ENCODE results near the gene VARS1. TPM values are rescaled to one million over a fixed set of nuclear protein-coding genes. Genes with fewer than 3 reads are reported as not detected.

The VARS1 gene
- total RNA-seq, 4 donors from 2014 or later, result 39.2 to 53.9 (median 46.9) TPM

- intact Hi-C loops (cut with DNase I; ENCODE audit: low total_unique reads), result no loop called here
- no peak overlapping the region for H3K4me3 ChIP-seq (ENCODE audit: low read depth, poor library complexity, severe bottlenecking)
- TF ChIP-seq CTCF (IDR thresholded peaks at IDR 0.05), result no peak
- TF ChIP-seq POLR2A (IDR thresholded peaks at IDR 0.05), result no peak
- DNase-seq (ENCODE audit: low spot score in 2 of 2), result no peak
- WGBS, 2 donors, result 73 to 78% methylated on average over 8 of the region's 8 CpGs
These were observed 42.7 kb downstream of the VARS1 start for GRCh38 chr6:31752739-31753319.

GRCh38 chr6:31750411-31751022, 45.0 kb downstream of the VARS1 start:
- no peak for DNase-seq (ENCODE audit: low spot score in 2 of 2)
- TF ChIP-seq POLR2A (IDR thresholded peaks at IDR 0.05), result no peak
- no peak for TF ChIP-seq CTCF (IDR thresholded peaks at IDR 0.05)
- no peak overlapping the region for H3K4me3 ChIP-seq (ENCODE audit: low read depth, poor library complexity, severe bottlenecking)
- intact Hi-C loops (cut with DNase I; ENCODE audit: low total_unique reads), result no loop called here
- 84 to 90% methylated on average over 7 of the region's 7 CpGs for WGBS, 2 donors

GRCh38 chr6:31749301-31750036, 46.1 kb downstream of the VARS1 start:
- no peak for DNase-seq (ENCODE audit: low spot score in 2 of 2)
- no peak for TF ChIP-seq POLR2A (IDR thresholded peaks at IDR 0.05)
- no peak for TF ChIP-seq CTCF (IDR thresholded peaks at IDR 0.05)
- WGBS, 2 donors, result 90 to 91% methylated on average over 8 of the region's 8 CpGs
- H3K4me3 ChIP-seq (ENCODE audit: low read depth, poor library complexity, severe bottlenecking), result no peak overlapping the region
- intact Hi-C loops (cut with DNase I; ENCODE audit: low total_unique reads), result no loop called here

Other genes starting within 250 kb of the VARS1 start
- gene ATP6V1G2, start 249.1 kb downstream of the VARS1 start, total RNA-seq, result 1 to 10 TPM in 1 of 4 donors, under 1 TPM in 1, not detected in 2; 0.46 to 1.3 TPM
- 10 to 100 TPM; 25.2 to 44.4 (median 28.5) TPM for gene NFKBIL1, start 248.1 kb downstream of the VARS1 start, total RNA-seq
- not detected for gene LTA, start 223.5 kb downstream of the VARS1 start, total RNA-seq
- gene TNF, start 220.2 kb downstream of the VARS1 start, total RNA-seq, result 1 to 10 TPM in 1 of 4 donors, under 1 TPM in 3; 0.38 to 1.4 (median 0.59) TPM
- 1 to 10 TPM in 1 of 4 donors, not detected in 3; 1.1 TPM for gene LTB, start 213.3 kb downstream of the VARS1 start, total RNA-seq
- 1 to 10 TPM; 1.6 to 7.0 (median 4.4) TPM for gene LST1, start 209.5 kb downstream of the VARS1 start, total RNA-seq
- not detected for gene NCR3, start 202.7 kb downstream of the VARS1 start, total RNA-seq
- gene AIF1, start 180.5 kb downstream of the VARS1 start, total RNA-seq, result 10 to 100 TPM in 1 of 4 donors, 1 to 10 TPM in 3; 4.8 to 13.7 (median 7.2) TPM
- 100 to 1,000 TPM in 1 of 4 donors, 10 to 100 TPM in 3; 57.4 to 131 (median 73.7) TPM for gene PRRC2A, start 175.0 kb downstream of the VARS1 start, total RNA-seq
- 100 to 1,000 TPM; 255 to 338 (median 287) TPM for gene BAG6, start 143.1 kb downstream of the VARS1 start, total RNA-seq
- gene APOM, start 139.9 kb downstream of the VARS1 start, total RNA-seq, result 1 to 10 TPM; 1.7 to 7.2 (median 2.5) TPM
- gene C6orf47, start 135.0 kb downstream of the VARS1 start, total RNA-seq, result 10 to 100 TPM; 35.8 to 39.9 (median 37.2) TPM
- 10 to 100 TPM; 22.3 to 32.5 (median 24.3) TPM for gene GPANK1, start 130.8 kb downstream of the VARS1 start, total RNA-seq
- gene CSNK2B, start 129.7 kb downstream of the VARS1 start, total RNA-seq, result 100 to 1,000 TPM; 328 to 447 (median 416) TPM
- 10 to 100 TPM in 1 of 4 donors, 1 to 10 TPM in 3; 4.2 to 21.3 (median 7.1) TPM for gene LY6G5B, start 125.8 kb downstream of the VARS1 start, total RNA-seq
- 1 to 10 TPM in 1 of 4 donors, not detected in 3; 1.6 TPM for gene LY6G5C, start 114.7 kb downstream of the VARS1 start, total RNA-seq
- 10 to 100 TPM; 49.9 to 61.8 (median 52.0) TPM for gene ABHD16A, start 92.4 kb downstream of the VARS1 start, total RNA-seq
- gene LY6G6F, start 88.9 kb downstream of the VARS1 start, total RNA-seq, result not detected
- 1 to 10 TPM in 1 of 4 donors, not detected in 3; 9.5 TPM for gene LY6G6D, start 80.4 kb downstream of the VARS1 start, total RNA-seq
- 100 to 1,000 TPM; 189 to 513 (median 237) TPM for gene LY6G6C, start 74.0 kb downstream of the VARS1 start, total RNA-seq
- gene MPIG6B, start 72.4 kb downstream of the VARS1 start, total RNA-seq, result 10 to 100 TPM in 1 of 4 donors, 1 to 10 TPM in 3; 6.0 to 10.5 (median 7.9) TPM
- gene DDAH2, start 66.5 kb downstream of the VARS1 start, total RNA-seq, result 100 to 1,000 TPM in 3 of 4 donors, 10 to 100 TPM in 1; 65.7 to 124 (median 106) TPM
- gene CLIC1, start 59.2 kb downstream of the VARS1 start, total RNA-seq, result 100 to 1,000 TPM; 293 to 430 (median 393) TPM
- 10 to 100 TPM in 3 of 4 donors, 1 to 10 TPM in 1; 7.8 to 13.8 (median 11.4) TPM for gene MSH5, start 55.7 kb downstream of the VARS1 start, total RNA-seq
- gene SAPCD1, start 33.1 kb downstream of the VARS1 start, total RNA-seq, result 10 to 100 TPM; 25.3 to 80.6 (median 55.3) TPM
- 1 to 10 TPM in 3 of 4 donors, under 1 TPM in 1; 0.49 to 4.8 (median 1.4) TPM for gene VWA7, start 18.4 kb downstream of the VARS1 start, total RNA-seq
- gene LSM2, start 11.2 kb upstream of the VARS1 start, total RNA-seq, result 10 to 100 TPM; 24.7 to 34.5 (median 28.7) TPM
- 1 to 10 TPM; 1.3 to 2.3 (median 1.8) TPM for gene HSPA1L, start 19.5 kb upstream of the VARS1 start, total RNA-seq
- gene HSPA1A, start 19.8 kb upstream of the VARS1 start, total RNA-seq, result 100 to 1,000 TPM; 237 to 342 (median 321) TPM
- 100 to 1,000 TPM; 378 to 549 (median 420) TPM for gene HSPA1B, start 32.0 kb upstream of the VARS1 start, total RNA-seq
- 10 to 100 TPM; 29.1 to 47.6 (median 39.6) TPM for gene NEU1, start 67.1 kb upstream of the VARS1 start, total RNA-seq
- gene SLC44A4, start 83.2 kb upstream of the VARS1 start, total RNA-seq, result 1 to 10 TPM; 1.6 to 5.2 (median 3.2) TPM
- 10 to 100 TPM; 25.5 to 39.3 (median 33.6) TPM for gene EHMT2, start 101.9 kb upstream of the VARS1 start, total RNA-seq
- 1 to 10 TPM in 1 of 4 donors, under 1 TPM in 3; 0.25 to 1.6 (median 0.77) TPM for gene ZBTB12, start 106.3 kb upstream of the VARS1 start, total RNA-seq
- gene C2, start 132.0 kb upstream of the VARS1 start, total RNA-seq, result 1 to 10 TPM; 4.9 to 7.7 (median 6.7) TPM
- 10 to 100 TPM in 1 of 4 donors, 1 to 10 TPM in 3; 1.4 to 13.1 (median 4.5) TPM for gene CFB, start 150.3 kb upstream of the VARS1 start, total RNA-seq
- gene NELFE, start 163.2 kb upstream of the VARS1 start, total RNA-seq, result 10 to 100 TPM; 53.2 to 88.2 (median 83.4) TPM
- 10 to 100 TPM; 23.3 to 57.8 (median 32.3) TPM for gene SKIC2, start 163.4 kb upstream of the VARS1 start, total RNA-seq
- 10 to 100 TPM; 14.6 to 19.9 (median 16.4) TPM for gene DXO, start 176.4 kb upstream of the VARS1 start, total RNA-seq
- gene C4A, start 186.3 kb upstream of the VARS1 start, total RNA-seq, result 10 to 100 TPM in 1 of 4 donors, 1 to 10 TPM in 3; 5.6 to 10.4 (median 7.4) TPM
- gene C4B, start 219.0 kb upstream of the VARS1 start, total RNA-seq, result 10 to 100 TPM in 1 of 4 donors, 1 to 10 TPM in 3; 4.5 to 12.1 (median 6.3) TPM
- 1 to 10 TPM in 1 of 4 donors, under 1 TPM in 2, not detected in 1; 0.27 to 3.9 (median 0.88) TPM for gene CYP21A2, start 242.7 kb upstream of the VARS1 start, total RNA-seq

Measured in lower leg skin (tissue), 4 donors.